SK-N-SH (cell line): ENCODE results near the gene SLC2A2. TPM values are rescaled to one million over a fixed set of nuclear protein-coding genes. Genes with fewer than 3 reads are reported as not detected.

Experiments used
- CTCF ChIA-PET: fragments of 300-600, 350-600 bp; formaldehyde crosslinking; extraction: SDS; loops from one replicate; lab custom pipeline; 2021; lab: Yijun Ruan, JAX
- POLR2A ChIA-PET: fragments of 350-600 bp; sonication (Branson Sonifier 250); formaldehyde crosslinking; extraction: SDS; loops from one replicate; lab custom pipeline; 2020; ENCODE audit warnings: antibody characterized with exemption, inconsistent platforms; lab: Yijun Ruan, JAX
- DNase-seq: peaks from one replicate; pipeline ENCODE4 v3.0.0; 2012
- H2AFZ ChIP-seq: fragments of 200-600 bp; sonication (generic); 2 replicates; pipeline ENCODE4 v1.8.1; 2016; ENCODE audit warnings: antibody characterized with exemption, mild to moderate bottlenecking, low read depth
- H3F3A ChIP-seq: fragments of 200-600 bp; sonication (generic); replicated peaks from 2 replicates; pipeline ENCODE3; 2016; ENCODE audit warnings: antibody characterized with exemption, mild to moderate bottlenecking; ENCODE audit not compliant: insufficient read depth
- H3K27ac ChIP-seq, 2 experiments: fragments of 200-500 bp in 1 of 2; fragments of 200-600 bp in 1 of 2; sonication (Bioruptor generic) in 1 of 2; sonication (generic), shearing (Covaris generic) in 1 of 2; 2 replicates each; pipeline versions ENCODE4 v1.5.1 to v1.6.1; 2014 to 2016; ENCODE audit warnings: low read depth in 2 of 2, inconsistent platforms in 1 of 2, low read length in 1 of 2, mild to moderate bottlenecking in 1 of 2, mixed read lengths in 1 of 2
- H3K27me3 ChIP-seq: fragments of 200-600 bp; sonication (generic), shearing (Covaris generic); 2 replicates; pipeline ENCODE4 v1.6.1; 2016; ENCODE audit warnings: mixed run types; ENCODE audit not compliant: insufficient read depth
- H3K36me3 ChIP-seq, 2 experiments: fragments of 200-500 bp in 1 of 2; fragments of 200-600 bp in 1 of 2; sonication (Bioruptor generic) in 1 of 2; sonication (generic) in 1 of 2; replicated peaks in 1 of 2; 2 replicates each; pipeline versions ENCODE3 to v1.5.1; 2014 to 2016; ENCODE audit warnings: low read length in 1 of 2, mild to moderate bottlenecking in 1 of 2; ENCODE audit not compliant: insufficient read depth in 2 of 2, control insufficient read depth in 1 of 2
- H3K4me1 ChIP-seq, 2 experiments: fragments of 200-500 bp in 1 of 2; fragments of 200-600 bp in 1 of 2; sonication (Bioruptor generic) in 1 of 2; sonication (generic), shearing (Covaris generic) in 1 of 2; 2 replicates each; pipeline versions ENCODE4 v1.5.1 to v1.6.1; 2014 to 2016; ENCODE audit warnings: low read depth in 1 of 2, low read length in 1 of 2, mixed run types in 1 of 2; ENCODE audit not compliant: insufficient read depth in 2 of 2, control insufficient read depth in 1 of 2
- H3K4me2 ChIP-seq: fragments of 200-600 bp; sonication (generic), shearing (Covaris generic); 2 replicates; pipeline ENCODE4 v1.6.1; 2017; ENCODE audit warnings: mixed run types
- H3K4me3 ChIP-seq, 2 experiments: fragments of 200-500 bp in 1 of 2; fragments of 200-600 bp in 1 of 2; sonication (Bioruptor generic) in 1 of 2; sonication (generic), shearing (Covaris generic) in 1 of 2; 2 replicates each; pipeline versions ENCODE4 v1.5.1 to v1.8.1; 2014 to 2016; ENCODE audit warnings: low read depth in 2 of 2, inconsistent platforms in 1 of 2, low read length in 1 of 2, mild to moderate bottlenecking in 1 of 2, mixed read lengths in 1 of 2, moderate library complexity in 1 of 2
- H3K79me2 ChIP-seq: fragments of 200-600 bp; sonication (generic); 2 replicates; pipeline ENCODE4 v1.8.1; 2017; ENCODE audit warnings: mild to moderate bottlenecking; ENCODE audit not compliant: insufficient read depth
- H3K9ac ChIP-seq: fragments of 200-600 bp; sonication (generic); 2 replicates; pipeline ENCODE4 v1.6.1; 2017; ENCODE audit warnings: mixed run types
- H3K9me2 ChIP-seq: fragments of 200-600 bp; sonication (generic); 2 replicates; pipeline ENCODE4 v1.6.1; 2017; ENCODE audit warnings: mixed run types
- H3K9me3 ChIP-seq: fragments of 200-600 bp; sonication (generic); 2 replicates; pipeline ENCODE4 v1.6.1; 2017; ENCODE audit warnings: mixed run types, mild to moderate bottlenecking, moderate library complexity
- H4K20me1 ChIP-seq: fragments of 200-600 bp; sonication (generic); 2 replicates; pipeline ENCODE4 v1.6.1; 2017; ENCODE audit warnings: mild to moderate bottlenecking, mixed run types; ENCODE audit not compliant: insufficient read depth
- CHD2 ChIP-seq: fragments of 150-350 bp; IDR thresholded peaks from 2 replicates; pipeline ENCODE4 v1.6.1; 2018; ENCODE audit warnings: low read length; ENCODE audit not compliant: partially characterized antibody
- GABPA ChIP-seq: IDR thresholded peaks from 2 replicates; pipeline ENCODE4 v1.4.0; 2012; ENCODE audit warnings: low read depth, mild to moderate bottlenecking
- MXI1 ChIP-seq: IDR thresholded peaks from 2 replicates; pipeline ENCODE4 v1.6.1; 2012; ENCODE audit warnings: mild to moderate bottlenecking, low read depth, low read length, improper control_type of control experiment
- NRF1 ChIP-seq: IDR thresholded peaks from 2 replicates; pipeline ENCODE4 v1.6.1; 2012; ENCODE audit warnings: low read depth, mild to moderate bottlenecking, low read length
- POLR2AphosphoS5 ChIP-seq: IDR thresholded peaks from 2 replicates; pipeline ENCODE4 v1.6.1; 2012; ENCODE audit warnings: low read depth, low read length
- RCOR1 ChIP-seq: fragments of 150-350 bp; IDR thresholded peaks from 2 replicates; pipeline ENCODE4 v1.6.1; 2017; ENCODE audit warnings: antibody characterized with exemption, low read length
- RXRA ChIP-seq: IDR thresholded peaks from 2 replicates; pipeline ENCODE4 v1.4.0; 2012; ENCODE audit warnings: low read depth, mild to moderate bottlenecking, borderline replicate concordance
- SIN3A ChIP-seq: IDR thresholded peaks from 2 replicates; pipeline ENCODE4 v1.6.1; 2012; ENCODE audit warnings: low read depth, mild to moderate bottlenecking, low read length, moderate library complexity, borderline replicate concordance
- SMC3 ChIP-seq: IDR thresholded peaks from 2 replicates; pipeline ENCODE4 v1.6.1; 2012; ENCODE audit warnings: low read depth, low read length, improper control_type of control experiment
- USF1 ChIP-seq: IDR thresholded peaks from 2 replicates; pipeline ENCODE4 v1.4.0; 2012; ENCODE audit warnings: low read depth, borderline replicate concordance
- WGBS: methylation state at CpG from one replicate; pipeline ENCODE4 v1.1.6; 2017; ENCODE audit warnings: low lambda C conversion rate; 5-methylcytosine and 5-hydroxymethylcytosine counted together
- polyA plus RNA-seq, 3 experiments: library from polyadenylated mRNA; depleted of rRNA; stranded (reverse); fragments of >200 nt; gene quantifications; 2 replicates each; pipeline ENCODE4 v1.2.3, GENCODE V29; 2012
- TF ChIP-seq, protein P1 (sequence below): fragments of 150-350 bp; IDR thresholded peaks from 2 replicates; pipeline ENCODE4 v1.6.1; 2016; ENCODE audit warnings: mild to moderate bottlenecking, low read depth, low read length
- TF ChIP-seq, protein P2 (sequence below): IDR thresholded peaks from 2 replicates; pipeline ENCODE4 v1.4.0; 2012; ENCODE audit warnings: low read depth

The SLC2A2 gene
- polyA plus RNA-seq, 1 of the 3 experiments (the other 2 are of a cell fraction) = 0.59 TPM

GRCh38 chr3:171066206-171066605 lies 39.7 kb upstream of the SLC2A2 start:
- Histone ChIP-seq H3K4me1 (no peaks in the 10 kb centered on the region), H2AFZ (no peak overlapping the region), H3K79me2 (no peaks in the 10 kb centered on the region), H3K9me3 (no peaks in the 10 kb centered on the region), H3K9me2 (no peaks in the 10 kb centered on the region), H3K27ac (no peak overlapping the region), H3F3A (no peaks in the 10 kb centered on the region), H3K36me3 (peaks cover 48 to 72% of the 10 kb centered on the region in 2 experiments), H3K27me3 (no peaks in the 10 kb centered on the region), H4K20me1 (no peaks in the 10 kb centered on the region), H3K4me2 (no peak overlapping the region), H3K9ac (no peak overlapping the region), H3K4me3 (no peak overlapping the region)
- ChIA-PET CTCF (no interaction called here), POLR2A (no interaction called here)
- TF ChIP-seq USF1 (no peak), POLR2AphosphoS5 (no peak), RCOR1 (no peak), CHD2 (no peak), MXI1 (no peak), RXRA (no peak), GABPA (no peak), SMC3 (no peak), NRF1 (no peak)
- TF ChIP-seq, protein P1, sequence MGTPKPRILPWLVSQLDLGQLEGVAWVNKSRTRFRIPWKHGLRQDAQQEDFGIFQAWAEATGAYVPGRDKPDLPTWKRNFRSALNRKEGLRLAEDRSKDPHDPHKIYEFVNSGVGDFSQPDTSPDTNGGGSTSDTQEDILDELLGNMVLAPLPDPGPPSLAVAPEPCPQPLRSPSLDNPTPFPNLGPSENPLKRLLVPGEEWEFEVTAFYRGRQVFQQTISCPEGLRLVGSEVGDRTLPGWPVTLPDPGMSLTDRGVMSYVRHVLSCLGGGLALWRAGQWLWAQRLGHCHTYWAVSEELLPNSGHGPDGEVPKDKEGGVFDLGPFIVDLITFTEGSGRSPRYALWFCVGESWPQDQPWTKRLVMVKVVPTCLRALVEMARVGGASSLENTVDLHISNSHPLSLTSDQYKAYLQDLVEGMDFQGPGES = no peak
- TF ChIP-seq, protein P2, sequence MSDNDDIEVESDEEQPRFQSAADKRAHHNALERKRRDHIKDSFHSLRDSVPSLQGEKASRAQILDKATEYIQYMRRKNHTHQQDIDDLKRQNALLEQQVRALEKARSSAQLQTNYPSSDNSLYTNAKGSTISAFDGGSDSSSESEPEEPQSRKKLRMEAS = no peak
- WGBS = 88% methylated on average over 6 of the region's 6 CpGs
- DNase-seq = no peak

GRCh38 chr3:171065732-171066131 lies 39.2 kb upstream of the SLC2A2 start:
- Histone ChIP-seq H3K27me3 (no peaks in the 10 kb centered on the region), H4K20me1 (no peaks in the 10 kb centered on the region), H3F3A (no peaks in the 10 kb centered on the region), H3K9me3 (no peaks in the 10 kb centered on the region), H3K9ac (no peak overlapping the region), H3K36me3 (peaks cover 47 to 69% of the 10 kb centered on the region in 2 experiments)
- POLR2A ChIA-PET = no interaction called here
- TF ChIP-seq GABPA = no peak
- TF ChIP-seq, protein P1 = no peak
- no peak for TF ChIP-seq CHD2
- TF ChIP-seq SIN3A = no peak
- TF ChIP-seq, all 33 proteins: peak for 0
- no peak for DNase-seq
- Histone ChIP-seq H3K27ac (no peak overlapping the region), H3K79me2 (no peaks in the 10 kb centered on the region), H3K4me3 (no peak overlapping the region), H2AFZ (no peak overlapping the region), H3K4me2 (no peak overlapping the region), H3K9me2 (no peaks in the 10 kb centered on the region), H3K4me1 (no peaks in the 10 kb centered on the region)
- CTCF ChIA-PET = interaction anchor here (1.1 kb wide), 1 partner anchor 11 kb away, joined by 3 read pairs; no protein-coding TSS in a partner anchor
- 86% methylated on average over 1 of the region's 1 CpG for WGBS
